Breast epithelium (tissue), 4 donors: ENCODE measurements around the gene CMC1. TPM values are rescaled to one million over a fixed set of nuclear protein-coding genes. Genes with fewer than 3 reads are reported as not detected.

Experiments used
- DNase-seq, 2 donors: peaks; one replicate each; pipeline ENCODE4 v3.0.0-alpha.2; 2019; ENCODE audit warnings: low spot score in 2 of 2
- H3K27ac ChIP-seq, 2 donors: fragments of 200-600 bp; sonication (generic) in 1 of 2; one replicate each; pipeline ENCODE4 v1.5.1; 2016 to 2019; ENCODE audit warnings: mild to moderate bottlenecking in 1 of 2
- H3K27me3 ChIP-seq, 2 donors: fragments of 200-600 bp; sonication (generic) in 1 of 2; one replicate each; pipeline versions ENCODE4 v1.5.1 to v1.6.0; 2017 to 2019; ENCODE audit warnings: control low read depth in 1 of 2, mild to moderate bottlenecking in 1 of 2
- H3K36me3 ChIP-seq: fragments of 200-600 bp; one replicate; pipeline ENCODE4 v1.5.1; 2019
- H3K4me1 ChIP-seq, 2 donors: fragments of 200-600 bp; sonication (generic); one replicate each; pipeline ENCODE4 v1.5.1; 2016 to 2019; ENCODE audit warnings: control low read depth in 1 of 2
- H3K4me3 ChIP-seq, 3 donors: fragments of 200-600 bp; sonication (generic); 1 replicate in 2 of 3; 2 replicates in 1 of 3; pipeline ENCODE4 v1.5.1; 2016 to 2019; ENCODE audit warnings: mild to moderate bottlenecking in 3 of 3, moderate library complexity in 2 of 3
- H3K9me3 ChIP-seq, 2 donors: fragments of 200-600 bp; sonication (generic) in 1 of 2; one replicate each; pipeline ENCODE4 v1.5.1; 2016 to 2019; ENCODE audit warnings: control low read depth in 1 of 2
- POLR2A ChIP-seq: fragments of 450-650 bp; IDR thresholded peaks from one replicate; pipeline ENCODE4 v1.6.1; 2016; ENCODE audit warnings: antibody characterized with exemption, mild to moderate bottlenecking, moderate library complexity
- POLR2AphosphoS5 ChIP-seq, 3 donors: sonication (generic); formaldehyde crosslinking; IDR thresholded peaks; one replicate each; pipeline ENCODE4 v1.6.1; 2017; ENCODE audit warnings: antibody characterized with exemption in 3 of 3
- intact Hi-C: fragments of 100-400 bp; cut with DNase I; formaldehyde crosslinking; loops from one replicate; pipeline ENCODE4 v1.15.1; 2023; ENCODE audit warnings: low total_unique reads
- total RNA-seq, 3 donors: library from RNA; depleted of rRNA; stranded (reverse); fragments of >200 nt; gene quantifications; one replicate each; pipeline ENCODE4 v1.1.0, GENCODE V29; 2016
- TF ChIP-seq, protein P1 (sequence below), 3 donors: fragments of 450-650 bp; IDR thresholded peaks; one replicate each; pipeline ENCODE4 v1.5.1; 2016 to 2017; ENCODE audit warnings: antibody characterized with exemption in 3 of 3, mild to moderate bottlenecking in 3 of 3, moderate library complexity in 3 of 3

CMC1 gene
- total RNA-seq, 3 donors from 2014 or later, result 5.3 to 12.7 (median 7.9) TPM

DNA sequence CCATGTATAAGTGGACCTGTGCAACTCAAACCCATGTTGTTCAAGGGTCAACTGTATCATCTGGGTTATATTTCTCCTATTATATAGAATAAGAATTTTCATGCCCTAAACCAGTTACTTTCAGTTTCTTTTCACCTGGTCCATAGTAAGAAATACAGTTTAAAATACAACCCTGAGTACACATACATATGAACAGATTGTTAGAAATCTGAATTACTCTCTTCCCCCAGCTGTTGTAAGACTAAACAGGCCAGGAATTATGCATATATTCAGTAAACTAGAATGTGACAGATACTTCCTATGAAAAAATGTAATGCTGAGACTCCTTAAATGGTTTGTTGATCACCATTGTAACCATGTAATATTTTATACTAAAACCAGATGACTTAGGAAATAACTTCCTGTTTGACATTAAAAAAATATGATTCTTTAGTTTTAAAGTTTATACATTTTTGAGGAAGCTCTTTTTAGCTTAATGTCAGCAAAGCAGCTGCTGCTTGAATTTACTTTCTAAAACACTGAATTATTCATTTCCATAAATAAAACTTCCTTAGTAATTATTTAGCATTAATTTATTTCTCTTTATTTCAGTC, 54.6 kb downstream of the CMC1 start:
- Histone ChIP-seq H3K9me3 (no peaks in the 10 kb centered on the region), H3K4me1 (no peaks in the 10 kb centered on the region), H3K36me3 (no peaks in the 10 kb centered on the region), H3K27ac (no peak overlapping the region), H3K4me3 (no peak overlapping the region), H3K27me3 (no peaks in the 10 kb centered on the region)
- no peak for DNase-seq
- intact Hi-C loops, result no loop called here
- TF ChIP-seq, protein P1, sequence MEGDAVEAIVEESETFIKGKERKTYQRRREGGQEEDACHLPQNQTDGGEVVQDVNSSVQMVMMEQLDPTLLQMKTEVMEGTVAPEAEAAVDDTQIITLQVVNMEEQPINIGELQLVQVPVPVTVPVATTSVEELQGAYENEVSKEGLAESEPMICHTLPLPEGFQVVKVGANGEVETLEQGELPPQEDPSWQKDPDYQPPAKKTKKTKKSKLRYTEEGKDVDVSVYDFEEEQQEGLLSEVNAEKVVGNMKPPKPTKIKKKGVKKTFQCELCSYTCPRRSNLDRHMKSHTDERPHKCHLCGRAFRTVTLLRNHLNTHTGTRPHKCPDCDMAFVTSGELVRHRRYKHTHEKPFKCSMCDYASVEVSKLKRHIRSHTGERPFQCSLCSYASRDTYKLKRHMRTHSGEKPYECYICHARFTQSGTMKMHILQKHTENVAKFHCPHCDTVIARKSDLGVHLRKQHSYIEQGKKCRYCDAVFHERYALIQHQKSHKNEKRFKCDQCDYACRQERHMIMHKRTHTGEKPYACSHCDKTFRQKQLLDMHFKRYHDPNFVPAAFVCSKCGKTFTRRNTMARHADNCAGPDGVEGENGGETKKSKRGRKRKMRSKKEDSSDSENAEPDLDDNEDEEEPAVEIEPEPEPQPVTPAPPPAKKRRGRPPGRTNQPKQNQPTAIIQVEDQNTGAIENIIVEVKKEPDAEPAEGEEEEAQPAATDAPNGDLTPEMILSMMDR (IDR thresholded peaks at IDR 0.05), result no peak
- no peak for TF ChIP-seq POLR2AphosphoS5 (IDR thresholded peaks at IDR 0.05)
- no peak for TF ChIP-seq POLR2A

DNA sequence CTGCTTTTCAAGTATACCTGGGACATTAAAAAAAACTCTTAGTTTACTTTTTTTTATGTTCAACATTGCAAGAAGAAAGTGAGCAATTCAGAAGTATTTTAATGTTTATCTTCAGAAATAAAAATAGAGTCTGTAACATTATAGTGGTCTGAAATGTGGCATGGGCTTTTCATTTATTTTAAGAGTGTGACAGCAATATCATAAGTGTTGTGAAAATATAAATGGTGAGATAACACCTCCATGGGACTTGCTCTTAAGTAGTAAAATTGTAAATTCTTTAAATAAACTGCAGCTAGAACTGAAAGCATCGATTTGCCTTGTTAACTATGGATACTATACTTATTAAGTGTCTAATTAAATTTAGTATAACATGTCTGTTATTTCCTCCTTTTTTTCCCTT, 58.3 kb downstream of the CMC1 start:
- Histone ChIP-seq H3K36me3 (no peaks in the 10 kb centered on the region), H3K27ac (no peak overlapping the region), H3K27me3 (no peaks in the 10 kb centered on the region), H3K9me3 (no peaks in the 10 kb centered on the region), H3K4me3 (no peak overlapping the region), H3K4me1 (no peaks in the 10 kb centered on the region)
- intact Hi-C loops, result no loop called here
- no peak for DNase-seq
- no peak for TF ChIP-seq POLR2AphosphoS5 (IDR thresholded peaks at IDR 0.05)
- TF ChIP-seq, protein P1 (IDR thresholded peaks at IDR 0.05), result no peak
- TF ChIP-seq POLR2A, result no peak

DNA sequence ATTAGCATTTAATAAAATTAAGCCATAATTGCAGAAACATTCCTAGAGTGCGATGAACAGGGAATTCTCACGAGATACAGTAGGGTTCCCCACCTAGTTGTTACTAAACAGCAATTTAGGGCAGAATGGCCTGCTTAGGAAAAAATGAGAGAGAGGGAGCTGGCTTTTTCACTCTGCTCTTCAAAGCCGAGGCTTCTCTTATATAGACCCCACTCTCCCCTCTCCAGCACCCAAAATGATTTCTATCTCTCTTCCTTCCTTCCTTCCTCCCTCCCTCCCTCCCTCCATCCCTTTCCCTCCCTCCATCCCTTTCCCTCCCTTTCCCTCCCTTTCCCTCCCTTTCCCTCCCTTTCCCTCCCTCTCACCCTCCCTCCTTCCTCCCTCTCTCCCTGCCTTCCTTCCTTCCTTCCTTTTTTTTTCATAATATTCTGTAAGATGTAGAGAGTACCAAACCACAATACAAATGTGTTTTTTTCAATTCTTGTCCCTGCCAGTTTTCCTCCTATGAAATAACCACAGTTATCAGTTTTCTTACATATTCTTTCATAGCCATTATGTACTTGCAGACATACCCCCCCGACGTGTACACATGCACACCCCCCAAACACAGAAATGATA, 59.0 kb downstream of the CMC1 start:
- no peaks in the 10 kb centered on the region for H3K36me3 ChIP-seq
- no peaks in the 10 kb centered on the region for H3K9me3 ChIP-seq
- no peak for TF ChIP-seq POLR2AphosphoS5 (IDR thresholded peaks at IDR 0.05)
- TF ChIP-seq POLR2A, result no peak
- TF ChIP-seq, protein P1 (IDR thresholded peaks at IDR 0.05), result no peak
- H3K4me3 ChIP-seq, result no peak overlapping the region
- intact Hi-C loops, result no loop called here
- DNase-seq, result no peak
- no peaks in the 10 kb centered on the region for H3K4me1 ChIP-seq
- no peaks in the 10 kb centered on the region for H3K27me3 ChIP-seq
- no peak overlapping the region for H3K27ac ChIP-seq

DNA sequence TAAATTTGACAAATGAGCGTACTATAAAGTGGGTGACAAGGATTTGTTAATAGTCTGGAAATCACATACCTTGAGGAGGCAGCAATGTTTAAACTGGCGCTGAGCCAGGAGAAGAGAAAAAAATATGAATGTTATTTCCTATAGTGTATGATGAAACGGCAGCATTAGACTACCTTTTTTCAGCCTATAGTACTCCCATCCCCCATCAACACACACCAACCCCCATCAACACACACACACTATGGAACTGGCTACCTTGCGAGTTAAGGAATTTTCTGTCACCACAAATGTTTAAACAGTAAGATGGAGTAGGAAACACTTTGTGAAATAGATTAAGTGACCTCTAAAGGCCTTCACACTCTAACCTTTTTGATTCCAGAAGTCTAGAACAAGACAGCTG, 60.3 kb downstream of the CMC1 start:
- Histone ChIP-seq H3K9me3 (no peaks in the 10 kb centered on the region), H3K36me3 (no peaks in the 10 kb centered on the region), H3K27ac (no peak overlapping the region), H3K4me1 (no peaks in the 10 kb centered on the region), H3K27me3 (no peaks in the 10 kb centered on the region), H3K4me3 (no peak overlapping the region)
- intact Hi-C loops, result no loop called here
- no peak for DNase-seq
- TF ChIP-seq POLR2AphosphoS5 (IDR thresholded peaks at IDR 0.05) (no peak), POLR2A (no peak)
- TF ChIP-seq, protein P1 (IDR thresholded peaks at IDR 0.05), result no peak

DNA sequence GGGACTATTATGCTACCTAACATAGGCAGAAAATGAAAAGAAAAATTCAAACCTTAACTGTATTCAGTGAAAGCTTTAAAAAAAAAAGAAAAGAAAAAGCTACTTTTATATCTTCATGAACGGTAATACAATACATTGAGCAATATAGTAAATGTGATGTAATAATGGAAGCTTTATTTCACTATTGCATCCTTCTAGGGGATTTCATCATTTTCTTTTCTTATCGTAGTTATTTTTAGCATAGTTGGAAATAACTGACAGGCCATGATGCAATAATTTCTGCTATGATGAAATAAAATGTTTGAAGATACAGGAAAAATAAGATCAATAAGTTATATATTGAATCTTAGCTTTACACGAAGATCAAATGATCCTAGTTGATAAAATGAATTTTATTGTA, 66.8 kb downstream of the CMC1 start:
- DNase-seq, result no peak
- no peaks in the 10 kb centered on the region for H3K27me3 ChIP-seq
- H3K4me1 ChIP-seq, result no peaks in the 10 kb centered on the region
- TF ChIP-seq, protein P1 (IDR thresholded peaks at IDR 0.05), result no peak
- H3K9me3 ChIP-seq, result no peaks in the 10 kb centered on the region
- H3K4me3 ChIP-seq, result no peak overlapping the region
- no peaks in the 10 kb centered on the region for H3K36me3 ChIP-seq
- H3K27ac ChIP-seq, result no peak overlapping the region
- intact Hi-C loops, result no loop called here
